ENCODE results near the gene KCTD8. TPM values are rescaled to one million over a fixed set of nuclear protein-coding genes. Genes with fewer than 3 reads are reported as not detected.

The KCTD8 gene
- polyA plus RNA-seq, 3 donors, result not detected

- no peak overlapping the region for H3K4me3 Mint-ChIP-seq
- H3K27me3 Mint-ChIP-seq (ENCODE audit: low read depth in 3 of 3), result no peaks in the 10 kb centered on the region
- Histone ChIP-seq H4K20me1 (ENCODE audit: insufficient read depth, low read length) (no peaks in the 10 kb centered on the region), H3K4me2 (replicated peaks; ENCODE audit: extremely low read depth, low read length, poor library complexity, severe bottlenecking) (no peak overlapping the region), H3K4me3 (replicated peaks in 1 of 3; ENCODE audit: low read depth in 2 of 3, low read length in 3 of 3) (no peak overlapping the region), H3K27me3 (ENCODE audit: control insufficient read depth in 2 of 2, insufficient read depth in 2 of 2, low read length in 2 of 2) (no peaks in the 10 kb centered on the region), H3K4me1 (ENCODE audit: control insufficient read depth in 1 of 2, insufficient read depth in 2 of 2, low read length in 2 of 2) (no peaks in the 10 kb centered on the region), H3K9ac (ENCODE audit: insufficient read depth, low read length, poor library complexity, severe bottlenecking) (no peak overlapping the region), H3K9me3 (replicated peaks in 1 of 2; ENCODE audit: control insufficient read depth in 1 of 2, insufficient read depth in 1 of 2, low read length in 2 of 2) (no peaks in the 10 kb centered on the region), H3K27ac (ENCODE audit: low read depth in 1 of 2, low read length in 2 of 2) (no peak overlapping the region), H3K79me2 (ENCODE audit: insufficient read depth, low read length) (no peaks in the 10 kb centered on the region), H2AFZ (ENCODE audit: insufficient read depth, low read depth, low read length, poor library complexity, severe bottlenecking) (no peak overlapping the region), H3K36me3 (replicated peaks in 1 of 2; ENCODE audit: control insufficient read depth in 1 of 2, insufficient read depth in 2 of 2, low read length in 2 of 2) (no peaks in the 10 kb centered on the region)
- H3K36me3 Mint-ChIP-seq, result no peaks in the 10 kb centered on the region
- no peak for TF ChIP-seq CTCF (IDR thresholded peaks at IDR 0.05)
- no peak for DNase-seq
- intact Hi-C loops (cut with micrococcal nuclease), result no loop called here
- peaks cover 0 to 3% (median 0%) of the 10 kb centered on the region in 7 donors for H3K9me3 Mint-ChIP-seq
- H3K4me1 Mint-ChIP-seq, result no peaks in the 10 kb centered on the region
- 83% methylated on average over 1 of the region's 3 CpGs for WGBS (ENCODE audit: insufficient coverage)
- H3K27ac Mint-ChIP-seq, result no peak overlapping the region
Measured at GRCh38 chr4:44161756-44162155, 286.9 kb downstream of the KCTD8 start.

GRCh38 chr4:44160776-44161367 lies 287.7 kb downstream of the KCTD8 start:
- DNase-seq, result no peak
- 63% methylated on average over 1 of the region's 4 CpGs for WGBS (ENCODE audit: insufficient coverage)
- Histone ChIP-seq H3K9me3 (replicated peaks in 1 of 2; ENCODE audit: control insufficient read depth in 1 of 2, insufficient read depth in 1 of 2, low read length in 2 of 2) (no peaks in the 10 kb centered on the region), H3K4me2 (replicated peaks; ENCODE audit: extremely low read depth, low read length, poor library complexity, severe bottlenecking) (no peak overlapping the region), H2AFZ (ENCODE audit: insufficient read depth, low read depth, low read length, poor library complexity, severe bottlenecking) (no peak overlapping the region), H3K4me1 (ENCODE audit: control insufficient read depth in 1 of 2, insufficient read depth in 2 of 2, low read length in 2 of 2) (no peaks in the 10 kb centered on the region), H3K4me3 (replicated peaks in 1 of 3; ENCODE audit: low read depth in 2 of 3, low read length in 3 of 3) (no peak overlapping the region), H3K9ac (ENCODE audit: insufficient read depth, low read length, poor library complexity, severe bottlenecking) (no peak overlapping the region), H3K79me2 (ENCODE audit: insufficient read depth, low read length) (no peaks in the 10 kb centered on the region), H3K36me3 (replicated peaks in 1 of 2; ENCODE audit: control insufficient read depth in 1 of 2, insufficient read depth in 2 of 2, low read length in 2 of 2) (no peaks in the 10 kb centered on the region), H3K27ac (ENCODE audit: low read depth in 1 of 2, low read length in 2 of 2) (no peak overlapping the region), H3K27me3 (ENCODE audit: control insufficient read depth in 2 of 2, insufficient read depth in 2 of 2, low read length in 2 of 2) (no peaks in the 10 kb centered on the region), H4K20me1 (ENCODE audit: insufficient read depth, low read length) (no peaks in the 10 kb centered on the region)
- no peaks in the 10 kb centered on the region for H3K4me1 Mint-ChIP-seq
- no peak overlapping the region for H3K27ac Mint-ChIP-seq
- no peak overlapping the region for H3K4me3 Mint-ChIP-seq
- peaks cover 0 to 3% (median 0%) of the 10 kb centered on the region in 7 donors for H3K9me3 Mint-ChIP-seq
- H3K36me3 Mint-ChIP-seq, result no peaks in the 10 kb centered on the region
- intact Hi-C loops (cut with micrococcal nuclease), result no loop called here
- no peak for TF ChIP-seq CTCF (IDR thresholded peaks at IDR 0.05)
- H3K27me3 Mint-ChIP-seq (ENCODE audit: low read depth in 3 of 3), result no peaks in the 10 kb centered on the region

All from CD14-positive monocyte (primary cell).